Activated gamma-delta T cell (primary cell): ENCODE data around the gene RARRES1.

Experiments
- DNase-seq: peaks from one replicate; lab custom pipeline; 2025; lab: John Stamatoyannopoulos, UW

Gene RARRES1

GRCh38 chr3:158735296-158736033 lies 3.2 kb upstream of the RARRES1 start:
- no peak for DNase-seq

- DNase-seq: no peak
Measured at GRCh38 chr3:158733656-158734055, 1.4 kb upstream of the RARRES1 start.

- no peak for DNase-seq
Measured at GRCh38 chr3:158732856-158733200, 571 bp upstream of the RARRES1 start.

- DNase-seq: no peak
Measured at GRCh38 chr3:158731486-158731885, 771 bp downstream of the RARRES1 start.

DNA sequence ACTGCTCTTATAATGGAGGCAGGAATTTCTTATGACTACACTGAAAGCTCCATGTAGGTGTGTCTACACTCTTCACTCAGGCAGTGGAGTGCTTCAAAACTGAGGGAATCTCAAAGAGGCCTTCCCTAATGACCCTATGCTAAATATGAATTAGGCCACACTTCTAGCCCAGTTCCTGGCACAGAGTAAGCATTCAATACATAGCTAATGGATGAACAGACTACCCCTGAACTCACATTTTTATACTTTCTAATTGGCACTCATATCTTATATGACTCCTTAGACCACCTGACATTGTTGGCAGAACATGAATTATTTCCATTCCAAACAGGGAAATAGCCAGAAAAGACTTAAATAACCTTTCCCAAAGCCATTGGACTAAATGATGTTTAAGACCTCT lies 3.4 kb downstream of the RARRES1 start:
- no peak for DNase-seq

DNA sequence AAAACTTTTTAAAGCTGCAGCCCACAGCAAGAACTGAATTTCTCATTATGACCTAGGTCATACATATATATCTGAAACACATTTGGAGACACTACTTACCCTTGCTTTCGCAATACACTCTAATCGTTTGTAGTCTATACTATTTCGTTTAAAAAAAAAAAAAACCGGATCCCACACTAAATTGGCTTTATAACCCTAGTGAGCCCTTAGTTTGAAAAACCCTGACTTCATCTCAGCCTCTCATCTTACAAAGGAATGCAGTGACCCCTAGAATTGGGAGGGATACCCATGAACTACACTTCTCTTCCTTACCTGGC lies 4.2 kb downstream of the RARRES1 start:
- DNase-seq: no peak

DNA sequence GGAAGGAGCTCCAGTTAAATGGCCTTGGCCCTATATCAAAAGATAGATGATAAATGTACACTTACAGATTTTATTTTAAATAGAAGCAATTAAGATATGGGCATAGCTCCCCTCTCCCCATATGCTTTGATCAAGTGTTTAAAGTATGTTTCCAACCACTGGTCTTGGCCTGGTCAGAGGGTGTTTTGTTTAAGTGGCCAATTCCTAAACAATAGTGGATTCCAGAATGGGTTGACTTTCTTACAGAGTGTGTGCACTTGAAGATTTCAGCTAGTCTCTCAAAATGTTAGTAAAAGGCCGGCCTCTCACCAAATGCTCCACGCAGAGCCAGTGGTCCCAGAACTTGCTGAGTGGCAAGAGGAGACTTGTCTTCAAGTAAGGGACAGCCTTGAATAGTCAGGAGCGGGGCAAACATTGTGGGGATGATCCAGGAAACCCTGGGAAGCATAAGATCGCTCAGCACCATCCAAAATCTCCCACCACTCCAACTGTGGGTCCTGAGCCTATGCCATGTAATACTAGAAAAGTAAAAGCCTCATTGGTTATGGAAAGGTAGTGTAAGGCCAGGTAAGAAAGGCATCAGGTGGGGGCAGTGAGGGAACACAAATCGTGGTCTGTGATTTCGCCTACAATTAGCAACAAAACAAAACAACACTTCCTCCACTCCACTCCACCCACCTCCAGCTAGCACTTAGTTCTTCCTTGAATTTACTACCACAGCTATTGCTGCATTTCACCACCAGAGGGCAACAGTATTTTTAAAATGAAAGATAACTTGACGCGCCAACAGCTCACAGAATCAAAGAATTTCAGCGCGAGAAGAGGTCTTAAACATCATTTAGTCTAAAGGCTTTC lies 4.8 kb downstream of the RARRES1 start:
- DNase-seq: no peak

DNA sequence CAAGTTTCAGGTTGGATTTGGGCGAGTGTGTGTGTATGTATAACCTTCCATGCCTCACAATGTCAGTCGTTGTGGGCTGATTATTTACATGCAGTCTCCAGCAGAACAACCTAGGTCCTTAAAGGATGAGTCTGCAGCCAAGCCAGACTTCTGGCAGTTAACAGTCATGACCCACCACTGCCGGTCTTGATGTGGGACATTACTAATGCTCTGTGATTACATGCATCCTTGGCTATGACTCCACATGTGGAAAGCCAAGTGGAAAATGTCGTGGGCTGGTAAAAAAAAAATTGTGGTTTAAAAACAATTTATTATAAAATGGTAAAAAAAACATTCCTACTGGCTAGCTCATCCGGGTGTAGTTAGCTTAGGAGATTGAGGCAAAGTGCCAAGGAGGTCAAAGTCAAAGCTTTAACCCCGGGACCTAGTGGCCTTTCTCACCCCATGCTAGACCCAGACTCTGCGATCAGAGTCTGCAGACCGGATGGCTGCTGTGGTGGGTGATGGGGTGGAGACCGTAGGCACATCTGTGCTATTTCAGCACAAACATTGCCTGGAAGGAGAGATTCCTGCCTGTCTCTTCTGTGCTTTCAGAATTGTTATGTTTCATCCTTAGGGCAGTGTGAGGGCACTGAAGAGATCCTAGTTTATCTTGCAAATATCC lies 6.8 kb downstream of the RARRES1 start:
- DNase-seq: no peak

DNA sequence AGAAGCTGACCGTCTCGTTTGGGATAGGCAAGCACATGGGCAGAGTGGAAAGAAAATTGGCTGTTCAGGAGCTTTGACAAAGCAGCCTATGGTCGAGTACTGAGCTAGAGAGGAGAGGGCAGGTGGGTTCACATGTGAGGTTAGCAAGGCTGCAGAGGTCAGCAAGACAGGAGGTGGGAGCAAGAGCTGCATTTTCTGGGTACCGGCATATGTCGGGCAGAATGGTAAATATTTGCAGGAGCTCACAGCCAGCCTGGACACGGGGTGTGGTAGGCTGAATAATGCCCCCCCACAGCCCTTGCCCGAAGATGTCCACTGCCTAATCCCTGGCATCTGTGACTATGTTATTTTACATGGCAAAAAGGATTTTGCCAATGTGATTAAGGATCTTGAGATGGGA lies 8.3 kb downstream of the RARRES1 start:
- no peak for DNase-seq

DNA sequence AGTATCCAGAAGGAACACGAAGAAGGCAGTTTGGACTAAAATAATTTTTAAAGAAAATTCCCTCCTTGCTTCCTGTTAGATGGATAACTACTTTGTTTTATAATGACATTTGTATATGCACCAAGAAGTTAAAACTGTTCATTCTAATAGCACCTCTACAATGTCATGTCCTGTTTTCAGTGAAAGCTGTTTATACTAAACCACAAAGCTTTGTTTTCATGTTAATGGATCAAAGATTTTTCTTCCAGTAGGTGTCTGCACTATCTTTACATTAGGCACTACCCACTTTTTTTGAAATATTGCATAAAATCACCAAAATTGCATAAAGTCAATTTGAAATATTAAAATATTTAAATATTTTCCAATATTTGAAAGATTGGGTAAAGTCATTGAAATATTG lies 10.1 kb downstream of the RARRES1 start:
- no peak for DNase-seq

DNA sequence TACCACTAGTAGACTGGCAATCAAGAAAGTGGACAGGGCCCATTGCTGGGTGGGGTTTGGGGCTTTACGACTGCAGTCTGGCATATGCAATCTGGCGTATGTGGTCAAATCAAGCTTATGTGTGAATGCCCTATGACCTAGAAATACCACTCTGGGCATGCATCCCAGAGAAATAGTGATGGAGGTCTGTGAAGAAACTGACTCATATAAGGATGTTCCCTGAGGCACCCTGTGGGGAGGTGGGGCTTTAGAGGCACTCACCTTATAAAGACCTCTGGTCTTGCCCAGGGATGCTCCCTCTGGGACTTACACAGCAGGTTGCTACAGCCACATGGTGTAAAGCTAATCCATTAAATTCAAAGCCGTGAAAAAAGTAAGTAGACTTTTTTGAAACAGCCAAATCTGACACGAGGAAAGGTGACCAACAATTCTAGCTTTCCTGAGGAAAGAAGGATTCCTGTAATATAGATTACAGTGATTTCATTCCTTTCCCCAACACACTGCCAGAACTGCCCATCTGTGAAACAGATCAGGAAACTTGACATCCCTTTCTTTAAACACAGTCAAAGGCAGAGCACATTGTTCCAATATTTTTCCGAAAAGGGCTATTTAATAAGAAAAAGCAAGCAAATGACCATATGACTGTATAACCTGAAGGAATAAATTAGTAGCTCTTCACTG lies 13.6 kb downstream of the RARRES1 start:
- DNase-seq: no peak

DNA sequence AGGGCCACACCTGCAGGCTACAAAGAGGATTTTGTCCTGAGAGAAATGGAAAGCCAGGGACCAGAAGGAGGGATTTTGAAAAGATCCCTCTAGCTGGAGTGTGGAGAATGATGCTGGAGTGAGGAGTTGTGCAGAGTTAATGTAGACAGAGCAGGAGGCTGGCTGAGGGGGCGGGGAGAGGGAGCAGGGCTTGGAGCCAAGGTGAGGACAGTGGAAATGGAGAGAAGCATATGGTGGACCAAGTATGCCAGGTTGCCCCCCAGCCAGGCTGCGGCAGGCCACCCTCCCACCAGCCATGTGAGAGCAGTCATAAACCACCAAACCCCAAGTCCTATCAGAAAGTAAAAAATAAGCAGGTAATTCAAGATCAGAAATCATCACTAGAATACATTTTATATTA lies 14.7 kb downstream of the RARRES1 start:
- DNase-seq: no peak

- no peak for DNase-seq
Measured at GRCh38 chr3:158713094-158713499, 19.2 kb downstream of the RARRES1 start.

DNA sequence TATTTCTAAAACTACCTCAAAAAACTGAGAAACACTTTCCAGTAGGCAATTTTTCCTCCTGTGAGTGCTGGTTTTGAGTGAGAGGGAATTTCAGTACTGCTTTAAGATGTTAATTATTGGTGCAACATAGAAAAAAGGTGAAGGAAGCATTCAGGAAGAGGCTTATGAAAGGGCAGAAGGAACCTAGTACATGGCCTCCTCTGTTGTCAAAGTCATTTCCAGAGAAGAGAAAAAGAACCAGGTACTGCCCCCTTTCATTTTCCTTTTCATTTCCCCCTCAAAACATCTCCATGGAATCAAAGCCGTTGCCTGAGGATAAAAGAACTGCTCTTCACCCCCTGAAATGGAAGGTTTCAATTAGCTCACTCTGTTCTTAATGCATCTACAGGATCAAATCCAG lies 19.8 kb downstream of the RARRES1 start:
- DNase-seq: no peak

DNA sequence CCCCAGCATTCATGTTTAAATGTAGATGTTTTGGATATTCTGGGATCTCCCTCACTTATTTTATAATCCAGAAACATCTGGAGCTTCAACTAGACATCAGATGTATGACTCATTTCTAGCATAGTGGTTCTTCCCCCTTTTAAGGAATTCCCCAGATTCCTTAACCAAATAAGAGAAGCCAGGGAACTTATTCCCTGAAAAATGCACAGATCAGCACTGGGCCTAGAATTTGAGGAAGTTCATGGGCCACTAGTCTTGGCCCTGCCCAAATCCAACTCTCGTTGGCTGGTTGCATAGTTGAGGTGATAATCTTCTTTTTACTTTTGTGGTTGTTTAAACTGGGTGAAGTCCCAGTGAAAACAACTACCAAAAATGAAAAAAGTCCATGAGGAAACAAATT lies 20.4 kb downstream of the RARRES1 start:
- DNase-seq: no peak

- no peak for DNase-seq
Measured at GRCh38 chr3:158710601-158711000, 21.7 kb downstream of the RARRES1 start.

- DNase-seq: no peak
Measured at GRCh38 chr3:158709666-158710083, 22.6 kb downstream of the RARRES1 start.

DNA sequence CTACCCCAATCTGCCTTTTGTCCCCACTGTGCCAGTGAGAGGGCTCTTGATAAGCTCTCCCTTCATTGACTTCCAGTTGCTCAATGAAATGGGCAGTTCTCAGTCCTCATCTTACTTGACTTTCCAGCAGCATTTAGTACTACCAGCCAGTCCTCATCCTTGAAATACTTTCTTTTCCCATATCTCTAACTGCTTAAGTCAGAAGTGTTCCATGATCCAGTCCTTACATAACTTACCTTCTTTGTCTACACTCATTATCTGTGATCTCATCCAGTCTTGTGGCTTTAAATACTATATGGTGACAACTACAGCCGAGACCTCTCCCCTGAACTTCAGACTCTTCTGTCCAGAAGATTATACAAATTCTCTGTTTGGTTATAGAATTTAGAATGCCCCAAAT lies 28.7 kb downstream of the RARRES1 start:
- no peak for DNase-seq

DNA sequence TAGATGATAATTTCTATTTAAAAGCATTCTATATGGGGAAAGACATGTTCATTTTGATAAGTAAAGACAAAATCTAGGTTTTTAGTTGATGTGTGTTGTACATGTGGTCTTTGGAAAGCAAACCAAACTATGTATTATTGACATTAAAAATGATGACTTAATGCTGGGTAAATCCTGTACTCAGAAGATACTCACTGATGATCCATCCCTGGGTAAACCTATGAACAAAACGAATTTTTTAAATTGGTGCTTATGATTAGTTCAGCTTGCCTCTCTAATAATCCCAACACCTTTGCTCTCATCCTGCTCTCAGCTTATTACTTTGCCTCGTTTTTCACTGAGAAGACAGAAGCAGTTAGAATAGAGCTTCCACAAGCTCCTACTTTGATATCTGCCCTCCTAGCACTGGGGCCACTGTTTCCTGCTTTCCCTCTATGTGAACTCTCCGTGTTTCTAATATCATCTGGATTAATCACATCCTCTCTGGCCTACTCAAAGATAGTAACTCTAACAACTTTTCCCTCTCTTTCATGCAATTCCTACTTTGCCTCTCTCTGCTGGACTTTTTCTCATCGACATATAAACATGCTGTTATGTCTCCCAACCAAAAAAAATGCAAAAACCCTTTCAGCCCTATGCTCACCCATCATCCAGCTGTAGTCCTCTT lies 29.3 kb downstream of the RARRES1 start:
- DNase-seq: no peak

DNA sequence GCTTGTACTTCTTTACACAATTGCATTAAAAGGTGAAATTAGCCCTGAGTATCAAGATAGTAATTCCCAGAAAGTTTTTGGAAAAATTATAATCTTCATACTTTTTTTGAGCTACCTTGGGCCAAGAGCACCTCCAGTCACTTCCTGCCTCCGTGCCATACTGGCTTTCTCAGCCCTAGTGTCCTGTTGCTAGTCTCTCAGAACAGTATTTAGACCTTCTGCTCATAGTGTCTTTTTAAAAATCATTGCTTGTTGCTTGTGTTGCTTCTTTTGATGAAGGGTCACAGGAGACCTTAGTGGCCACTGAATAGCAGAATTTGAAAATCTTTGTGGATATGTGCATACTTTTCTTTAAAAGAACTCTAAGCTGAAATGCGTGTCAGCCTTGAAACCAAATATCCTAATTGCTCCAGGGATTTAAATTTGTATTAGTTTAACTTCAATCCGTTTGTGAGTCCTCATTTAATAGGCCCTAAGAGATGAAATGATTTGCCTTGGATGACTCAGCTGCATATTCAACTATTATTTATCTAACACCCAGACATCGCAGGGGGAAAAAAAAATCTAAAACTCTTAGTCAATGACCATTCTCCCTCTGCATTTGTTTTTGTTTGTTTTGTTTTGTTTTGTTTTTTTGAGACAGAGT lies 30.7 kb downstream of the RARRES1 start:
- DNase-seq: no peak

DNA sequence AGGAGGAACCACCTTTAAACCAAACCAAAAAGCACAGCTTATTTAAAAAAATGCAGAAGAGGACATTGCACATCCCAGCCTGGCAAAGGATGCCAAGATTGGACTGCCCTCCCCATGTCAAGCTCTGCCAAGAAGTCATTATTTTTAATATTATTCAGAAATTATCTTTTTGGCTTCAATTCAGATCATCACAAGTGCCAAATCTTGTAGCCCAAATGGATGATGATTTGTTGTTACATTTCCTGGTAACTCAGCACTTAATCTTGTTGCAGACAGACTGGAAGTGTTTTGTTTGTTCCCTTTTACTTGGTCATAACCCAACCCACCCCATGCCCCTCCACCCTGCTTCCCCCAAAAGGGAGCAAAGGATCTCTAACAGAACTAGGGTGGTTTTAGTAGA lies 31.7 kb downstream of the RARRES1 start:
- no peak for DNase-seq
